HG02852 (cell line): ENCODE results near the gene TSGA10IP.

Experiments
- ATAC-seq: cut with Tn5 transposase; IDR thresholded peaks from one replicate; pipeline ENCODE4 v1.9.1; 2021; ENCODE audit warnings: mild to moderate bottlenecking, moderate library complexity; ENCODE audit not compliant: unreplicated experiment

Gene TSGA10IP

GRCh38 chr11:65945430-65945911 is at the start of gene TSGA10IP:
TSS of gene TSGA10IP (plus strand) at chr11:65945480. CDS start at chr11:65945676, 196 bp downstream.
- no peak for ATAC-seq

GRCh38 chr11:65895482-65895981 is 49.7 kb upstream of the TSGA10IP start:
- no peak for ATAC-seq

GRCh38 chr11:65896034-65896999 is 49.0 kb upstream of the TSGA10IP start:
- no peak for ATAC-seq

- ATAC-seq: no peak
These were observed 48.2 kb upstream of the TSGA10IP start for GRCh38 chr11:65897020-65897471.

- ATAC-seq: no peak
These were observed 46.5 kb upstream of the TSGA10IP start for GRCh38 chr11:65898656-65899355.

- peak; percentile 8 for ATAC-seq
These were observed 45.7 kb upstream of the TSGA10IP start for GRCh38 chr11:65899356-65900124.

GRCh38 chr11:65900125-65900898 is 45.0 kb upstream of the TSGA10IP start, which contains the start of gene FOSL1:
TSS of gene FOSL1 (minus strand) at chr11:65900388. CDS start at chr11:65900339, 49 bp downstream.
- peak; percentile 72 for ATAC-seq

- no peak for ATAC-seq
These were observed 44.4 kb upstream of the TSGA10IP start for GRCh38 chr11:65900899-65901180.

- ATAC-seq: no peak
These were observed 42.2 kb upstream of the TSGA10IP start for GRCh38 chr11:65903068-65903481.

- no peak for ATAC-seq
These were observed 41.6 kb upstream of the TSGA10IP start for GRCh38 chr11:65903715-65904114.

- ATAC-seq: no peak
These were observed 38.7 kb upstream of the TSGA10IP start for GRCh38 chr11:65906602-65907001.

- ATAC-seq: no peak
These were observed 37.4 kb upstream of the TSGA10IP start for GRCh38 chr11:65907878-65908277.

GRCh38 chr11:65911682-65912568 is 33.4 kb upstream of the TSGA10IP start:
- no peak for ATAC-seq

- ATAC-seq: no peak
These were observed 32.4 kb upstream of the TSGA10IP start for GRCh38 chr11:65912845-65913244.

GRCh38 chr11:65915101-65915820 is 30.0 kb upstream of the TSGA10IP start:
- ATAC-seq: no peak

GRCh38 chr11:65915821-65916251 is 29.4 kb upstream of the TSGA10IP start:
- no peak for ATAC-seq

GRCh38 chr11:65916391-65916790 is 28.9 kb upstream of the TSGA10IP start:
- no peak for ATAC-seq

- no peak for ATAC-seq
These were observed 28.2 kb upstream of the TSGA10IP start for GRCh38 chr11:65917077-65917433.
